ENCODE data around the gene SPPL3.

DNA sequence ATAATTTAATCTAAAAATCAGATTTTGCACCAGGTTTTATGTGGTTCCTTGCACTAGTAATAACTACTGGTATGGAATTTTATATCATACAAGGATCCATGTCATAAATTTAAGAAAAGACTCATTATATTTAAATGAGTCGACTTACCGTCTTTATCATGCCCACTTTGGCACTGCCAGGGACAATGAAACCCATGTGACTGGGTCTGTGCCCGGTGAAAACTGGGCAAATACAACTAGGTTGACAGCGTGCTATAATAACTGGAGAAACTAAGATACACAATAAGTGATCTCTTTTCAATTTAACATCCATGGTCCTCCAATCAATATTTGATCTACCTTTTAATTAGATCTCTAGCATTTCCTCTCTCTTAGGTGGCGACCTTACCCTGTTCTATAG lies 114.0 kb downstream of the SPPL3 start:
- no peak for TF ChIP-seq CTCF (conservative IDR thresholded peaks at IDR 0.05)
- TF ChIP-seq ZFX (IDR thresholded peaks at IDR 0.05): no peak

Measured in C4-2B (cell line).